ENCODE results near the gene TFG.

Gene TFG

GRCh38 chr3:100759950-100760349 is 50.7 kb downstream of the TFG start:
- DNase-seq = no peak

- no peak for DNase-seq
Measured at GRCh38 chr3:100760377-100760776, 51.1 kb downstream of the TFG start.

- DNase-seq = no peak
Measured at GRCh38 chr3:100761211-100761942, 52.1 kb downstream of the TFG start.

GRCh38 chr3:100761951-100762350 is 52.7 kb downstream of the TFG start:
- DNase-seq = no peak

- DNase-seq = no peak
Measured at GRCh38 chr3:100765437-100765975, 56.2 kb downstream of the TFG start.

- DNase-seq = no peak
Measured at GRCh38 chr3:100766069-100766468, 56.8 kb downstream of the TFG start.

GRCh38 chr3:100769693-100770092 is 60.4 kb downstream of the TFG start:
- no peak for DNase-seq

- DNase-seq = no peak
Measured at GRCh38 chr3:100775226-100775625, 65.9 kb downstream of the TFG start.

- DNase-seq = no peak
Measured at GRCh38 chr3:100775669-100776068, 66.4 kb downstream of the TFG start.

GRCh38 chr3:100776097-100776729 is 66.9 kb downstream of the TFG start:
- DNase-seq = no peak

GRCh38 chr3:100776746-100777145 is 67.5 kb downstream of the TFG start:
- DNase-seq = no peak

GRCh38 chr3:100777271-100777670 is 68.0 kb downstream of the TFG start:
- DNase-seq = no peak

GRCh38 chr3:100779480-100779879 is 70.2 kb downstream of the TFG start:
- DNase-seq = no peak

- no peak for DNase-seq
Measured at GRCh38 chr3:100780071-100780622, 70.9 kb downstream of the TFG start.

GRCh38 chr3:100781301-100781700 is 72.0 kb downstream of the TFG start:
- no peak for DNase-seq

- DNase-seq = no peak
Measured at GRCh38 chr3:100782348-100782747, 73.1 kb downstream of the TFG start.

- no peak for DNase-seq
Measured at GRCh38 chr3:100782906-100783305, 73.6 kb downstream of the TFG start.

- DNase-seq = no peak
Measured at GRCh38 chr3:100783619-100784018, 74.3 kb downstream of the TFG start.

- no peak for DNase-seq
Measured at GRCh38 chr3:100789579-100789978, 80.3 kb downstream of the TFG start.

GRCh38 chr3:100796556-100796955 is 87.3 kb downstream of the TFG start:
- DNase-seq = no peak

GRCh38 chr3:100798012-100798411 is 88.7 kb downstream of the TFG start:
- no peak for DNase-seq

All from SHP77 treated with DMSO at 0.1 percent for 48 hours (cell line).